Measurements from ENCODE around the gene MREG.

DNA sequence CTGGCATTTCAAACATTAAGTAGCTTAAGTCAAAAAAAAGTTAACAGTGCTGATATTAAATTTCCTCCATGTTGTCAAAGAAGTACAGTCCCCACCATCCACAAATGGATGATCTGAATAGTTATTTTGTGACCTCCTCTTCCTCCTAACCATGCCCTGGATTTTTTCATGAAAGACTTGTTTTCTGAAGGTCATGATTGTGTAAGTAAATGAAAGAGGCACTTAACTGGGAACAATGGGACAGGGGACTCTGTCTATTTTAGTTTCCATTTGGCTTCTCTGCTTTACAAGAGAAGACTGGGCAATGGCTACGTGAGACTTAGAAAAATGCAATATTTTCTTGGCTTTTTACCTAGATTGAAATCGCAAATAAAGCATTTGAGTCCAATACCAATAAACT lies 36.1 kb upstream of the MREG start:
- TF ChIP-seq, protein P1, sequence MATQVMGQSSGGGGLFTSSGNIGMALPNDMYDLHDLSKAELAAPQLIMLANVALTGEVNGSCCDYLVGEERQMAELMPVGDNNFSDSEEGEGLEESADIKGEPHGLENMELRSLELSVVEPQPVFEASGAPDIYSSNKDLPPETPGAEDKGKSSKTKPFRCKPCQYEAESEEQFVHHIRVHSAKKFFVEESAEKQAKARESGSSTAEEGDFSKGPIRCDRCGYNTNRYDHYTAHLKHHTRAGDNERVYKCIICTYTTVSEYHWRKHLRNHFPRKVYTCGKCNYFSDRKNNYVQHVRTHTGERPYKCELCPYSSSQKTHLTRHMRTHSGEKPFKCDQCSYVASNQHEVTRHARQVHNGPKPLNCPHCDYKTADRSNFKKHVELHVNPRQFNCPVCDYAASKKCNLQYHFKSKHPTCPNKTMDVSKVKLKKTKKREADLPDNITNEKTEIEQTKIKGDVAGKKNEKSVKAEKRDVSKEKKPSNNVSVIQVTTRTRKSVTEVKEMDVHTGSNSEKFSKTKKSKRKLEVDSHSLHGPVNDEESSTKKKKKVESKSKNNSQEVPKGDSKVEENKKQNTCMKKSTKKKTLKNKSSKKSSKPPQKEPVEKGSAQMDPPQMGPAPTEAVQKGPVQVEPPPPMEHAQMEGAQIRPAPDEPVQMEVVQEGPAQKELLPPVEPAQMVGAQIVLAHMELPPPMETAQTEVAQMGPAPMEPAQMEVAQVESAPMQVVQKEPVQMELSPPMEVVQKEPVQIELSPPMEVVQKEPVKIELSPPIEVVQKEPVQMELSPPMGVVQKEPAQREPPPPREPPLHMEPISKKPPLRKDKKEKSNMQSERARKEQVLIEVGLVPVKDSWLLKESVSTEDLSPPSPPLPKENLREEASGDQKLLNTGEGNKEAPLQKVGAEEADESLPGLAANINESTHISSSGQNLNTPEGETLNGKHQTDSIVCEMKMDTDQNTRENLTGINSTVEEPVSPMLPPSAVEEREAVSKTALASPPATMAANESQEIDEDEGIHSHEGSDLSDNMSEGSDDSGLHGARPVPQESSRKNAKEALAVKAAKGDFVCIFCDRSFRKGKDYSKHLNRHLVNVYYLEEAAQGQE (IDR thresholded peaks at IDR 0.05; ENCODE audit: insufficient read depth in 1 of 2, low read depth in 2 of 2, low read length in 2 of 2): no peak
- TF ChIP-seq POLR2AphosphoS5 (IDR thresholded peaks at IDR 0.05; ENCODE audit: low read depth, low read length) (no peak), TAF1 (IDR thresholded peaks at IDR 0.05; ENCODE audit: borderline replicate concordance, insufficient read depth, low read length) (no peak)

Data from PFSK-1 (cell line).